ENCODE measurements around the gene PTPRCAP.
A peak's percentile ranks its signal among the peaks of the same experiment; 100 is the strongest.

GRCh38 chr11:67468759-67469507 is 31.5 kb upstream of the PTPRCAP start, which contains the start of gene TMEM134:
- TF ChIP-seq TAF1 (IDR thresholded peaks at IDR 0.05; ENCODE audit: borderline replicate concordance, insufficient read depth, low read length) (0 out of 2 replicates have a peak, but pooled peaks have one; percentile 75), SIN3A (IDR thresholded peaks at IDR 0.05; ENCODE audit: borderline replicate concordance, insufficient read depth, low read length) (peak; percentile 60; the same call in 1 of the 2 replicates), POLR2AphosphoS5 (IDR thresholded peaks at IDR 0.05; ENCODE audit: low read depth, low read length) (peak; percentile 84), REST (IDR thresholded peaks at IDR 0.05; ENCODE audit: insufficient read depth in 1 of 2, low read depth in 2 of 2, low read length in 2 of 2) (0 out of 4 replicates have a peak, but pooled peaks of 1 of the 2 experiments have one; percentile 27)
